NT2/D1 (cell line): ENCODE measurements around the gene KIF21A.

Experiments
- SUZ12 ChIP-seq: IDR thresholded peaks from 2 replicates; pipeline ENCODE4 v1.6.1; 2011; ENCODE audit not compliant: insufficient read length, insufficient read depth; ENCODE audit errors: extremely low read depth
- YY1 ChIP-seq: IDR thresholded peaks from 2 replicates; pipeline ENCODE4 v1.6.1; 2011; ENCODE audit not compliant: insufficient read length, insufficient read depth
- ZNF274 ChIP-seq: IDR thresholded peaks from 2 replicates; pipeline ENCODE4 v1.6.1; 2011; ENCODE audit warnings: mild to moderate bottlenecking, low read depth, low read length

DNA sequence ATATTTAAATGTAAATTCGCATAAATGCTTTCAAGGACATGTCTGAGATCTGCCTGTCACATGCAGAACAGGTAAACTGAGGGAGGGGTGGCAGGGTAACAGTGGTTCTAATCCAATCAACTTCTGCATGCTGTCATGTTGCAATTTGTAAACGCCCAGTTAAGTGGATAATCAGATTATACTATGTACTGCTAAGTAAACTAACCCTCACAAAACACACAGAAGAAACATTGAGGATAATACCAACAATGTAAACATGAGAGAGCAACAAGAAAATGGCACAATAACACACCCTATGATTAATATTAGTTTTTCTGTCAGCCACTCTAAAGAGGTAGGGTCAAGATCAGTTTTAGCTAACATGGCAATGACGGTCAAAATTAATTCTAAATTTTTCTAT is 123.7 kb downstream of the KIF21A start:
- no peak for TF ChIP-seq YY1
- no peak for TF ChIP-seq SUZ12
- TF ChIP-seq ZNF274, result no peak
